ENCODE measurements around the gene ACYP1.

Gene ACYP1

GRCh38 chr14:75095690-75096089, 31.9 kb upstream of the ACYP1 start:
- no peak for TF ChIP-seq CTCF (IDR thresholded peaks at IDR 0.05; ENCODE audit: low read depth, low read length)
- H3K4me3 ChIP-seq (ENCODE audit: low read depth, low read length), result no peak overlapping the region

GRCh38 chr14:75094896-75095295, 31.1 kb upstream of the ACYP1 start:
- no peak for TF ChIP-seq CTCF (IDR thresholded peaks at IDR 0.05; ENCODE audit: low read depth, low read length)
- H3K4me3 ChIP-seq (ENCODE audit: low read depth, low read length), result no peak overlapping the region

GRCh38 chr14:75092698-75093097, 28.9 kb upstream of the ACYP1 start:
- H3K4me3 ChIP-seq (ENCODE audit: low read depth, low read length), result no peak overlapping the region
- TF ChIP-seq CTCF (IDR thresholded peaks at IDR 0.05; ENCODE audit: low read depth, low read length), result no peak

- no peak for TF ChIP-seq CTCF (IDR thresholded peaks at IDR 0.05; ENCODE audit: low read depth, low read length)
- no peak overlapping the region for H3K4me3 ChIP-seq (ENCODE audit: low read depth, low read length)
These were observed 27.4 kb upstream of the ACYP1 start for GRCh38 chr14:75091251-75091650.

- no peak for TF ChIP-seq CTCF (IDR thresholded peaks at IDR 0.05; ENCODE audit: low read depth, low read length)
- H3K4me3 ChIP-seq (ENCODE audit: low read depth, low read length), result no peak overlapping the region
These were observed 26.5 kb upstream of the ACYP1 start for GRCh38 chr14:75090353-75090752.

- peak; percentile 72 for TF ChIP-seq CTCF (IDR thresholded peaks at IDR 0.05; ENCODE audit: low read depth, low read length)
- H3K4me3 ChIP-seq (ENCODE audit: low read depth, low read length), result no peak overlapping the region
These were observed 24.9 kb upstream of the ACYP1 start for GRCh38 chr14:75088566-75089373.

GRCh38 chr14:75088153-75088552, 24.3 kb upstream of the ACYP1 start:
- no peak overlapping the region for H3K4me3 ChIP-seq (ENCODE audit: low read depth, low read length)
- TF ChIP-seq CTCF (IDR thresholded peaks at IDR 0.05; ENCODE audit: low read depth, low read length), result no peak
